DOHH2 (cell line): ENCODE data around the gene MFN2.

Source experiments
- EZH2phosphoT487 ChIP-seq: fragments of 200-600 bp; sonication (generic); IDR thresholded peaks from 2 replicates; pipeline ENCODE4 v1.6.1; 2017; ENCODE audit warnings: borderline replicate concordance, mild to moderate bottlenecking, antibody characterized with exemption, low read length, moderate library complexity, mixed read lengths
- TF ChIP-seq, protein P1 (sequence below): fragments of 200-600 bp; sonication (generic); IDR thresholded peaks from one replicate; pipeline ENCODE4 v1.5.1; 2014; ENCODE audit warnings: antibody characterized with exemption, mild to moderate bottlenecking, low read depth, low read length; ENCODE audit not compliant: poor library complexity, severe bottlenecking

DNA sequence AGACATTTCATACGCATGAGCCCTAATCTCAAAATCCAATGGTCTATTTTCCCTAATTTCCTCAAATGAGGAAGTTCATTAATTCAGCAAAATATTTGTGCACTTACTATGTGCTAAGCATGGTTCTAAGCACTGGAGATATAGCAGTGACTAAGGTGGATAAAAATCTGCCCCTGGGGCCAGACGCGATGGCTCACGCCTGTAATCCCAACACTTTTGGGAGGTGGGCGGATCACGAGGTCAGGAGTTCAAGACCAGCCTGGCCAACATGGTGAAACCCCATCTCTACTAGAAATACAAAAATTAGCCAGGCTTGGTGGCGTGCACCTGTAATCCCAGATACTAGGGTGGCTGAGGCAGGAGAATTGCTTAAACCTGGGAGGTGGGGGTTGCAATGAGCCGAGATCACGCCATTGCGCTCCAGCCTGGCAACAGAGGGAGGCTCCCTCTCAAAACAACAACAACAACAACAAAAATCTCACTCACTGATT, 34.8 kb downstream of the MFN2 start:
- TF ChIP-seq, protein P1, sequence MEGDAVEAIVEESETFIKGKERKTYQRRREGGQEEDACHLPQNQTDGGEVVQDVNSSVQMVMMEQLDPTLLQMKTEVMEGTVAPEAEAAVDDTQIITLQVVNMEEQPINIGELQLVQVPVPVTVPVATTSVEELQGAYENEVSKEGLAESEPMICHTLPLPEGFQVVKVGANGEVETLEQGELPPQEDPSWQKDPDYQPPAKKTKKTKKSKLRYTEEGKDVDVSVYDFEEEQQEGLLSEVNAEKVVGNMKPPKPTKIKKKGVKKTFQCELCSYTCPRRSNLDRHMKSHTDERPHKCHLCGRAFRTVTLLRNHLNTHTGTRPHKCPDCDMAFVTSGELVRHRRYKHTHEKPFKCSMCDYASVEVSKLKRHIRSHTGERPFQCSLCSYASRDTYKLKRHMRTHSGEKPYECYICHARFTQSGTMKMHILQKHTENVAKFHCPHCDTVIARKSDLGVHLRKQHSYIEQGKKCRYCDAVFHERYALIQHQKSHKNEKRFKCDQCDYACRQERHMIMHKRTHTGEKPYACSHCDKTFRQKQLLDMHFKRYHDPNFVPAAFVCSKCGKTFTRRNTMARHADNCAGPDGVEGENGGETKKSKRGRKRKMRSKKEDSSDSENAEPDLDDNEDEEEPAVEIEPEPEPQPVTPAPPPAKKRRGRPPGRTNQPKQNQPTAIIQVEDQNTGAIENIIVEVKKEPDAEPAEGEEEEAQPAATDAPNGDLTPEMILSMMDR, result no peak
- no peak for TF ChIP-seq EZH2phosphoT487
